ENCODE data around the gene SAG.

Gene SAG

DNA sequence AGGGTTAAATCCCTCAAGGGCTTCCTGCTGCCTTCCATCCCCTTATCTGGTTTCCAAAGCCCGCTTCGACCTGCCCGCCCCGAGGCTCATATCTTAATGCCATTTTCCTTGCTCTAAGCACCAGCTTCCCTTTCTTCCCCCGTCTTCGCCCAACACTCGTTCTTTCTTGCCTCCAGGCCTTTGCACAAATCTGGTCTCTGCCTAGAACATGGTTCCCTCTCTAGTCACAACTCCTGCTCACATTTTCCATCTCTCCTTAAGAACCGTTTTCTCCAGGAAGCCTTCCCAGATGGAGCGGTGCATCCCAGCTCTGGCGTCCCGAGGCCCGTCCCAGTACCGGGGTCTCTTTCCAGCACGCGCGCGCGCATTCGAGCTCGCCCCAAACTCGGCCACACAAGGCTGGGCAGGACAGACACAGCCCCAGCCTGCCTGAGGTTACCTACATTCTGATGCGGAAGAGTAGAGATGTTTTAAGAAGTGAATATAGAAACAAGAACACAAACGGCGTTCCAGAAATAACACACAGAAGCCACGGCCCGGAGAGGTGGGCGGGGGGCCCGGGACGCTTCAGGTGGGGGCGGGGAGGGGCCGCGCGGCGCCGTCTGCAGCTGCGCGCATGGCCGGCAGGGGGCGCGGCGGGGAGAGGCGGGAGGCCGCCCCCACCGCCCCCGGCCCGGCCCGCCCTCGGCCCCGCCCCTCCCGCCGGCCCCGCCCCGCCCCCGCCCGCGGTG is 46.3 kb downstream of the SAG start, which contains the start of gene DGKD:
DGKD (plus strand) TSS at position 726 of the 731 bp plus-strand sequence. CDS start 25 bp downstream, outside the sequence.
- in situ Hi-C loops (cut with MboI; ENCODE audit: low sequenced_read_pairs): no loop called here

- in situ Hi-C loops (cut with MboI; ENCODE audit: low sequenced_read_pairs): no loop called here
Observed at GRCh38 chr2:233354500-233354924, 46.9 kb downstream of the SAG start.

DNA sequence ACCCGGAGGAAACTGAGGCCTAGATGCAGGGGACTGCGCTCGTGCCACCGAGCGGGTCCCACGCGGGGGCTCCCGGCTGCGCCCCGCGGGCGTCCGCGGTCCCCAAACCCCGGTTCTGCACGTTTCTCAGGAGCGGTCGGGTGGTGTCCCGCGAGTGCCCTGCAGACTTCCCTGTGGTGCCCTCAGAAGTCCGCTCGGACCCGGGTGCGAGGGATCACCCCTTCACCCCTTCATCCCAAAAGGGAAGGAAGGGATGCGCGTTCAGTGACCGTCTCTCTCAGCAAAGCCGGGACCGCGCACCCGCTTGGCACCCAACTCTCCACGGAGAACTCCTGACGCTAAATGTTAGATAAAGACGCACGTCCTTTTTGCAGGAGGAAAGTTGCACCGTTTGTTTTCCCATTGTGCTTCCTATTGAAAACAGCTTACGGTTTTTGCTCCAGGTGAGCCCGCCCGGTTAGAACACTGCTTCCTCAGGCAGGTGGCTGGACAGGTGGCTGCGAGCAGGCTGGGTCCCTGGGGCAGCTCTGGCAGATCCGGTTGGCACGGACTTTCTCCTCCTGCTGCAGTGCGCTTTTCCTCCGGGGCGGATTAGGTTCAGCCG is 47.5 kb downstream of the SAG start:
- in situ Hi-C loops (cut with MboI; ENCODE audit: low sequenced_read_pairs): no loop called here

- in situ Hi-C loops (cut with MboI; ENCODE audit: low sequenced_read_pairs): no loop called here
Observed at GRCh38 chr2:233355916-233356315, 48.3 kb downstream of the SAG start.

DNA sequence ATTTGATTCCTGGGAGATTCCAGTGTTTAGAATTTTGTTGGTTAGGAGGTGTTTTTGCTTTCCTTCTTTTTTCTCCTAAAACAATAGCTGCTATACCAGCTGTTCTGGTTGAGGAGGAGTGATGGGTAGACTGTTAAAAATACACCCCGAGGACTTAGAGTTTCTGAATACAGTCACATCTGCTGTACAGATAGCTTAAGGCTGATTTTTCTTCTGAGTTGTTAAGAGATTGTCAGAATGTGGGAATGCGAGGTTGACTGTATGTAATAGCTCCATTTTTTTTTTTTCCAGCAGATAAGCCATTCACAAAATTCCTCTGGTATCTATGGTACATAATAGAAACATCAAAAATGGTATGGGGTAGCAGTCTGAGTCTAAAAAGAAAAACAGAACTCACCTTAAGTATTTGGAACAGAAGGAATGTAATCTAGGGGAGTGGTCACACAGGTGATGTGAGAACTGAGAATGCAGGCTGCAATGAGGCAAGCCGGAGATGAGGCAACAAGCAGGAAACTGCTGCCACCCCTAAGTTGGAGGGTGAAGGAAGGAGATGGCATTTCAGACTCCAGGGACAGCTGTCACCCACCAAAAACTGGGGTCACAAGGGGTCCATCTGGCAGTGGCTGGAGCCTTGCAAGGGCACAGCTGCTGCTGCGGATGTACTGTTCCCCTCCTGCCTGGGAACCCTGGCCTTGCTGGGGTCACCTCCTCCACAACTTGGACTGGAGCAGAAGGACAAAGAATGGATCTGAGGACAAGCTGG is 49.1 kb downstream of the SAG start:
- in situ Hi-C loops (cut with MboI; ENCODE audit: low sequenced_read_pairs): no loop called here

DNA sequence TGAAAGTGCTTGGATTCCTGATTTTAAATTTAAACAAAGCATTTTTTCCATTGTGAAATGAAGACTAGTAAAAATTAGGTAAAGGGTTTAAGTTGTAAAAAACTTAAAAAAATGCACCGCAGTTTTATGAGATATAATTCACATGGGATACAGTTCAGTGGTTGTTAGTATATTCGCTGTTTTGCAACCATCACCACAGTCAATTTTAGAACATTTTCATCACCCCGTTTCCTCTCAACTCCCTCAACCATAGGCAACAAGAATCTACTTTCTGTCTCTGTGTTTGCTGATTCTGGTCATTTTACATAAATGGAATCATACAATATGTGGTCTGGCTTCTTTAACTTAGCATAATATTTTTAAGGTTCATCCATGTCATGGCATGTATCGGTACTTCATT is 50.7 kb downstream of the SAG start:
- in situ Hi-C loops (cut with MboI; ENCODE audit: low sequenced_read_pairs): no loop called here

GRCh38 chr2:233358947-233359346 is 51.3 kb downstream of the SAG start:
- in situ Hi-C loops (cut with MboI; ENCODE audit: low sequenced_read_pairs): no loop called here

- in situ Hi-C loops (cut with MboI; ENCODE audit: low sequenced_read_pairs): no loop called here
Observed at GRCh38 chr2:233359823-233360222, 52.2 kb downstream of the SAG start.

DNA sequence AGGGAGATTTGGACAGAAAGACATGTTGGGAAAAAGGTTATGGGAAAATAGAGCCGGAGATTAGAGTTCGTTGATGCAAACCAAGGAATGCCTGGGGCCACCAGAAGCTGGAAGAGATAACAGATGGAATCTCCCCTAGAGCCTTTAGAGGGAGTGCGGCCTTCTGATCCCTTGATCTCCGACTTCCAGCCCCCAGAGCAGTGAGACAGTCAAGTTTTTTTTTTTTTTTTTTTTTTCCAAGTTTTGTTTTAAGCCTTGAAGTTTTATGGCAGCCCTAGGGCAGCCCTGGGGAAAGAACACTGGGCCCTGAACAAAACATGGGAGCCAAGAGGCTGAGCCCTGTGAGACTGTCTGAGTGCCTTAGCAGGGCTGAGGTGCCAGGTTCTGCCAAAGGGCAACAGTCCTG is 53.2 kb downstream of the SAG start:
- in situ Hi-C loops (cut with MboI; ENCODE audit: low sequenced_read_pairs): no loop called here

DNA sequence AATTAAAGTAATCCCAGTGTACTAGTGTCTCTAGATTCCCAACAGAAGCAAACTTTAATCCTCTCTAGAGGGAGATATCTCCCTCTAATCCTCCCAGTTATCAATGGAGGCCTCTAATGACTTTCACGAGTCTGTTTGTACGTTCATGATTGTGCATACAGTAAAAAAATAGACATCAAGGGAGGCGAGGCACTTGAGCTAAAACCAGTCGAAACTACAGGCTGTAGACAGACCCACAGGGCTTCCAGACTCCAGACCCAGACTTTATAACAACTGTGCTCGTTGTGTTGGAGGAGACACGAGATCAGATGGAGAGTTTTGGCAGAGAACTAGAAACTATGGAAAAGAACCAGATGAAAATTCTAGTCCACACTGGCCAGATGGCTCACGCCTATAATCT is 53.7 kb downstream of the SAG start:
- in situ Hi-C loops (cut with MboI; ENCODE audit: low sequenced_read_pairs): no loop called here

GRCh38 chr2:233362742-233363141 is 55.1 kb downstream of the SAG start:
- in situ Hi-C loops (cut with MboI; ENCODE audit: low sequenced_read_pairs): no loop called here

GRCh38 chr2:233363744-233364235 is 56.2 kb downstream of the SAG start:
- in situ Hi-C loops (cut with MboI; ENCODE audit: low sequenced_read_pairs): no loop called here

- in situ Hi-C loops (cut with MboI; ENCODE audit: low sequenced_read_pairs): no loop called here
Observed at GRCh38 chr2:233365861-233366520, 58.4 kb downstream of the SAG start.

DNA sequence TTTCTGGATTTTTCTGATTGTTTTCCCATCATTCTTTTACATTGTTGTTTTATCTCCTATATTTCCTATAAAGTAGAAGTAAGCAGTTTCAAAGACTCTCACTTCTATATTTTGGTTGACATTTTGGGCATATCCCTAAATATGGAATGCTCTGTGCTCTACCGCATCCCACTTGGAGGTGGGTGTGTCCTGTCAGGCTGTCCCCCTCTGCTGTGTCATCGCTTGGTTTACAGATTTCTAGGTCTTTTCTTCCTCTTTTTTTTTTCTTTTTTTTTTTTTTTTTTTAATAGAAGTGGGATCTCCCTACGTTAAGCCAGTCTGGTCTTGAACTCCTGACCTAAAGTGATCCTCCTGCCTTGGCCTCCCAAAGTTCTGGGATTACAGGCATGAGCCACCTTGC is 60.0 kb downstream of the SAG start:
- in situ Hi-C loops (cut with MboI; ENCODE audit: low sequenced_read_pairs): no loop called here

DNA sequence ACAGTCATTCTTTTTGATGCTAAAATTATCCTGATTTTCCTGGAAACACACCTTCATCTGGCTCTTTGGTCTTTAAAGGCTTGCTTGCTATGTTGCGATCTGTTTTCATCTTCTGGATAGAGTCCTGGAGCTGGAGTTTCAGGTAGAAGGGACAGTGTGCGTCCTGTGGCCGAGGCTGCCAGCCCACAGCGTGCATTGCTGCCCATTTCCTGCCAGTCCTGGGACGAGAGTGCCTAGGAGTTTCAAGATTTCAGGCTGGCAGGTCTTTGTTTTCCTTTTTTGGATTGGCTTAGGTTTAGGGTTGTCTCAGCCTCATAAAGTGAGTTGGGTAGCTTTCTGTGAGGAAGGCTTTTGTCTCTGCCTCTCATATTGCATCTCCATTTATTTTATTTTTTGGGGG is 61.1 kb downstream of the SAG start:
- in situ Hi-C loops (cut with MboI; ENCODE audit: low sequenced_read_pairs): no loop called here

DNA sequence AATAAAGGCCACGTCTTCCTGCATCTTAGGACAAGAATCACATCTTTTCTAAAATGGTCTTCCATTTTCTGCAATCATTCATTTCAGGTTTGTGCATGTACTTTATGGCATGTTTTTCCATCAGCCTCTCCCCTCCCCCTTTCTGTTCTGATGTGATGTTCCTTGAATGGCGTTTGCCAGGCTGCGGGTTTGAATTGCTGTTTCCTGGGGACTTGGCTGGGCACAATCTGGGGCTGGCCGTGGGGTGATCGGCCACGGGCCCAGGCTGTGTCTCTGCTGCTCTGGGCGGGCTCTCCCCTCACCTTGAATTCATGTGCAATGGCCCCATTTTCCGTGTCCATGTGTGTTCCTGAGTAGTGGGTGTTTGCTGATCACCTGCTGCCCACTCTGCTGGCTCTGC is 61.8 kb downstream of the SAG start:
- in situ Hi-C loops (cut with MboI; ENCODE audit: low sequenced_read_pairs): no loop called here

DNA sequence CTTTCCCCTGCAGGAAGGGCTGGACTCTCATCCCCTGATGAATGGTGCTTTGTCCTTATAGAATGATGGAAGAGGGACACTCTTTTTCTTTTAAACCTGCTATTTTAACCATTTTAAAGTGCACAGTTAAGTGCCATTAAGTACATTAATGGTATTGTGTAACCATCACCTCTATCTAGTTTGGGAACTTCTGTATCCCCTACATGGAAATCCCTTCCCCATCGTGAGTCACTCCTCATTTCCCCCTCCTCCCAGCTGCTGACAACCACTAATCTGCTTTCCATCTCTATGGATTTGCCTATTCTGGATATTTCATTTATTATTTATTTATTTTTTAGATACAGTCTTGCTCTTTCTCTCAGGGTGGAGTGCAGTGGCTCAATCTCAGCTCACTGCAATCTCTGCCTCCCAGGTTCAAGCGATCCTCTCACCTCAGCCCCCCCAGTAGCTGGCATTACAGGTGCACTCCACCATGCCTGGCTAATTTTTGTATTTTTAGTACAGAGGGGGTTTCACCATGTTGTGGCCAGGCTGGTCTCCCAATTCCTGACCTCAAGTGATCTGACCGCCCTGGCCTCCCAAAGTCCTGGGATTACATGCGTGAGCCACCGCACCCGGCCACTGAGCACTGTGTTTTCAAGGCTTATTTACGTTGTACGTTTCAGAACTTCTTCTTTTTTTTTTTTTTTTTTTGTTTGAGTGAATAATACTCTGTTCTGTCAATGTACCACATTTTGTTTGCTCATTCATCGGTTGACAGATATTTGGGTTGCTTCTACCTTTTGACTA is 62.5 kb downstream of the SAG start:
- in situ Hi-C loops (cut with MboI; ENCODE audit: low sequenced_read_pairs): no loop called here

DNA sequence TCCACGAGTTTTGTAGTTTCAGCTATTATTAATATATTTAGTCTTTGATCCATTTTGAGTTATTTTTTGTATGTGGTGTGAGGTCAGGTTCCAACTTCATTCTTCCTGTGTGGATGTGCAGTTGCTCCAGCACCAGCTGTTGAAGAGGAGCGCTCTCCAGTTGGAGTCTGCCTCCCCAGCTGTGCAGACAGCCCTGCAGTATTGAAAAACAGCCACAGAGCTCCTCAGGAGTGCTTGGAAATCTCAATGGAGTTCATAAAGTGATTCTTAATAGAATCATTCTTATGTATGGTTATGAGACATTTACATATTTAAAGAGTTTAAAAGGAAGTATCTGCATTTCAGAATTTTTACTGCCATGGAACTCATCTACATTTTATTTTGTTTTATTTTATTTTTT is 64.0 kb downstream of the SAG start:
- in situ Hi-C loops (cut with MboI; ENCODE audit: low sequenced_read_pairs): no loop called here

- in situ Hi-C loops (cut with MboI; ENCODE audit: low sequenced_read_pairs): no loop called here
Observed at GRCh38 chr2:233372855-233373254, 65.2 kb downstream of the SAG start.

- in situ Hi-C loops (cut with MboI; ENCODE audit: low sequenced_read_pairs): no loop called here
Observed at GRCh38 chr2:233373316-233373715, 65.7 kb downstream of the SAG start.

Measured in HL-60/S4 (cell line).